HK-2 (cell line): Measurements from ENCODE around the gene DCAF10.
A peak's percentile ranks its signal among the peaks of the same experiment; 100 is the strongest.
"Not testable (repeated sequence)": the region's sequence is repeated elsewhere in the genome, so short reads cannot be mapped to it uniquely, and the experiment has no call there.

Experiments
- DNase-seq: peaks from one replicate; pipeline ENCODE4 v3.0.0-alpha.2; 2018; ENCODE audit not compliant: unreplicated experiment

The DCAF10 gene

GRCh38 chr9:37800631-37801286, at the start of gene DCAF10:
Gene DCAF10 (plus strand): TSS chr9:37800797. CDS start chr9:37800867, 70 bp downstream.
- DNase-seq: peak; percentile 88

GRCh38 chr9:37751186-37751585, 49.4 kb upstream of the DCAF10 start:
- no peak for DNase-seq

- DNase-seq: not testable (repeated sequence)
These were observed 48.9 kb upstream of the DCAF10 start for GRCh38 chr9:37751704-37752103.

GRCh38 chr9:37752112-37752511, 48.5 kb upstream of the DCAF10 start:
- not testable (repeated sequence) for DNase-seq

- DNase-seq: no peak
These were observed 47.7 kb upstream of the DCAF10 start for GRCh38 chr9:37752642-37753488.

GRCh38 chr9:37753489-37754190, 47.0 kb upstream of the DCAF10 start, which contains the start of gene TRMT10B:
Gene TRMT10B (plus strand): TSS chr9:37753805. CDS start chr9:37761932, 8,127 bp downstream.
- DNase-seq: peak; percentile 65

GRCh38 chr9:37758747-37759146, 41.9 kb upstream of the DCAF10 start:
- DNase-seq: no peak

GRCh38 chr9:37760416-37761161, 40.0 kb upstream of the DCAF10 start:
- DNase-seq: no peak

GRCh38 chr9:37761511-37761910, 39.1 kb upstream of the DCAF10 start:
- DNase-seq: no peak

- not testable (repeated sequence) for DNase-seq
These were observed 35.3 kb upstream of the DCAF10 start for GRCh38 chr9:37765263-37765662.

GRCh38 chr9:37769306-37769705, 31.3 kb upstream of the DCAF10 start:
- no peak for DNase-seq

GRCh38 chr9:37769995-37770394, 30.6 kb upstream of the DCAF10 start:
- no peak for DNase-seq

- DNase-seq: no peak
These were observed 25.2 kb upstream of the DCAF10 start for GRCh38 chr9:37775216-37775919.

GRCh38 chr9:37776328-37776727, 24.3 kb upstream of the DCAF10 start:
- DNase-seq: no peak

GRCh38 chr9:37778534-37778933, 22.1 kb upstream of the DCAF10 start:
- DNase-seq: no peak

- no peak for DNase-seq
These were observed 16.3 kb upstream of the DCAF10 start for GRCh38 chr9:37784291-37784615.

GRCh38 chr9:37784616-37785483, 15.7 kb upstream of the DCAF10 start, which contains the start of gene EXOSC3:
Gene EXOSC3 (minus strand): TSS chr9:37785064. CDS start chr9:37785044, 20 bp downstream.
- peak; percentile 85 for DNase-seq

GRCh38 chr9:37787059-37787458, 13.5 kb upstream of the DCAF10 start:
- DNase-seq: no peak

GRCh38 chr9:37788332-37788731, 12.3 kb upstream of the DCAF10 start:
- DNase-seq: no peak

- DNase-seq: no peak
These were observed 10.5 kb upstream of the DCAF10 start for GRCh38 chr9:37790096-37790495.
